ENCODE measurements around the gene F7. TPM values are rescaled to one million over a fixed set of nuclear protein-coding genes. Genes with fewer than 3 reads are reported as not detected.

Gene F7
- total and polyA plus RNA-seq, 2 experiments from 2014 or later, result not detected

DNA sequence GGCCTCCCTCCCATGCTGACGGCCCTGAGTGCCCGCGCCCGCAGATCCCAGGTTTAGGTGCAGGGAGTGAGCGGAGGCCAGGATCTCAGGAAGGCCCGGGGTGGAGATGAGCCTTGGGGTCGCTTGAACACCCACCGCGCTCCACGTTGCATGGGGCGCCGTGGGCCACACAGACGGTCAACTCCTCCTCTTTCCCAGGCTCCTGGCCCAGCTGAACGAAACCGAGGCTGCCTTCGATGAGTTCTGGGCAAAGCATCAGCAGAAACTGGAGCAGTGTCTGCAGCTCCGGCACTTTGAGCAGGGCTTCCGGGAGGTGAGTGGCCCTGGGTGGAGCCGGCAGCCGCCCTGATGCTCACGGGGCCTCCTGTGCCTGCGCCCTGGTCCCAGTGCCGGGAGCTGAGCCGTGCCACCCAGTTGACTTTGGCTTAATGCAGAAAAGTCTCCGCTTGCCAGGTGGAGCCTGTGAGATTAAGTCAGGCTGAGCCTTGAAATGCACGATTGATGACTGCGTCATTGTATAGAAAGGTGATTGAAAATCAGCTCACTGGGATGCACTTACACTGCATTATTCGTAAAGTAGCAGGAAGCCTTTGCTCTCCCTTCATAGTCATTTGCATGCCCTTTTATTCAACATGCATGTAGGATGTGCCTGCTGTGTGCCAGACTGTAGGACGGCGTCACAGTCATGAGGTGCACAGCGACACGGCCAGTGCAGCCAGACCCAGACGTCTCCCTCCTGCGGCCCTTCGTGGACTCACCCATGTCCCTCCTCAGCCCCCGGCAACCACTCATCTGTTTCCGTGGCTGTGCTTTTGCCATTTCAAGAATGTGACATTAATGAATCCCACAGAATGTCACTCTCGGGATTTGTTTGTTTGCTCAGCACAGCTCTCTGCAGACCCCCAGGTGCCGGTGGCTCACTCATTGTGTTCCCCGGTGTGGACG is 35.5 kb upstream of the F7 start:
- Histone ChIP-seq H3K27ac (no peak overlapping the region), H3K4me2 (ENCODE audit: unreplicated experiment) (no peak overlapping the region), H3K27me3 (replicated peaks; ENCODE audit: insufficient read depth) (peaks cover 16% of the 10 kb centered on the region; the same call in 1 of the 2 replicates), H3K9ac (no peak overlapping the region), H3K79me2 (ENCODE audit: insufficient read depth) (no peaks in the 10 kb centered on the region), H3K4me1 (ENCODE audit: insufficient read depth) (no peaks in the 10 kb centered on the region), H4K20me1 (ENCODE audit: insufficient read depth) (no peaks in the 10 kb centered on the region), H3K9me3 (ENCODE audit: low read depth) (no peaks in the 10 kb centered on the region), H3F3A (ENCODE audit: insufficient read depth) (no peaks in the 10 kb centered on the region), H3K36me3 (ENCODE audit: low read depth) (no peaks in the 10 kb centered on the region), H2AFZ (no peak overlapping the region), H3K9me2 (ENCODE audit: insufficient read depth) (no peaks in the 10 kb centered on the region), H3K4me3 (no peak overlapping the region)
- DNase-seq, result no peak
- in situ Hi-C loops (cut with MboI), result no loop called here
- WGBS, 2 experiments (ENCODE audit: low coverage in 1 of 2, low lambda C conversion rate in 2 of 2, missing lambda C conversion rate in 2 of 2), result 77 to 78% methylated on average over 41 of the region's 41 CpGs
- no peak for TF ChIP-seq EZH2 (IDR thresholded peaks at IDR 0.05; ENCODE audit: insufficient read depth, poor library complexity, severe bottlenecking)
- TF ChIP-seq EZH2phosphoT487 (IDR thresholded peaks at IDR 0.05; ENCODE audit: insufficient read depth, low read depth), result no peak

DNA sequence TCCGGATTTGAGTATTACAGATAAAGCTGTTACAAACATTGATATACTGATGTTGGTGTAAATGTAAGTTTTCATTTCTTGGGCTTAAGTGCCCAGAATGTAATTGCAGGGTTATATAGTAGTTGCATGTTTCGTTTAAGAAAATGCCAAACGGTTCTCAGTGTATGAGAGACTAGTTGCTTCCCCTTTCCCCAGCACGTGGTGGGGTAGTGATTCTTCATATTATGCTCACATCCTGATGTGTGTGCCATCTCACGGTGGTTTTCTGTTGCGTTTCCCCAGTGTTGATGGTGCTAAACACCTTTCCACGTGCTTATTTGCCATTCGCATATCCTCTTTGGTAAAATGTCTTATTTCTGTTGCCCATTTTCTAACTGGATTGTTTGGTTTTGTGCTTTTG is 34.7 kb upstream of the F7 start:
- WGBS, 2 experiments (ENCODE audit: low coverage in 1 of 2, low lambda C conversion rate in 2 of 2, missing lambda C conversion rate in 2 of 2), result 55 to 63% methylated on average over 8 of the region's 8 CpGs
- Histone ChIP-seq H3K27me3 (replicated peaks; ENCODE audit: insufficient read depth) (peaks cover 16% of the 10 kb centered on the region; the same call in 1 of the 2 replicates), H2AFZ (no peak overlapping the region)

DNA sequence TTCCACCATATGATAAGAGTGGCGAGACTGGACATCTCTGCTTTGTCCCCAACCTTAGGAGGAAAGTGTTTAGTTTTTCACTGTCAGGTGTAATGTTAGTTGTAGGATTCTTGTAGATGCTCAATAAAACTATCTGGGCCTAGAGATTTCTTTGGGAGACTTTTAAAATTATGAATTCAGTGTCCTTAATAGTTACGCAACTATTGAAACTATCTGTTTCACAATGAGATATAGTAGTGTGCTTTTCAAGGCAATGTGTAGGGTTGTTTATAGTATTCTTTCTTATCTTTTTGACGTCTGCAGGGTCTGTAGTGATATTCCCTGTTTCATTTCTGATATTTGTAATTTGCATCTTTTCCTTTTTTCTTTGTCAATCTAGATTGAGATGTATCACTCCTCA is 33.2 kb upstream of the F7 start:
- Histone ChIP-seq H3K4me2 (ENCODE audit: unreplicated experiment) (no peak overlapping the region), H3K9me2 (ENCODE audit: insufficient read depth) (no peaks in the 10 kb centered on the region), H3K9ac (no peak overlapping the region), H4K20me1 (ENCODE audit: insufficient read depth) (no peaks in the 10 kb centered on the region), H3K4me1 (ENCODE audit: insufficient read depth) (no peaks in the 10 kb centered on the region), H3K9me3 (ENCODE audit: low read depth) (no peaks in the 10 kb centered on the region), H3K27me3 (replicated peaks; ENCODE audit: insufficient read depth) (peaks cover 16% of the 10 kb centered on the region; the same call in 1 of the 2 replicates), H3K79me2 (ENCODE audit: insufficient read depth) (no peaks in the 10 kb centered on the region), H3F3A (ENCODE audit: insufficient read depth) (no peaks in the 10 kb centered on the region), H3K27ac (no peak overlapping the region), H3K36me3 (ENCODE audit: low read depth) (no peaks in the 10 kb centered on the region), H3K4me3 (no peak overlapping the region), H2AFZ (no peak overlapping the region)
- in situ Hi-C loops (cut with MboI), result no loop called here
- 59 to 66% methylated on average over 3 of the region's 3 CpGs for WGBS, 2 experiments (ENCODE audit: low coverage in 1 of 2, low lambda C conversion rate in 2 of 2, missing lambda C conversion rate in 2 of 2)
- no peak for DNase-seq
- TF ChIP-seq EZH2 (IDR thresholded peaks at IDR 0.05; ENCODE audit: insufficient read depth, poor library complexity, severe bottlenecking), result no peak
- no peak for TF ChIP-seq EZH2phosphoT487 (IDR thresholded peaks at IDR 0.05; ENCODE audit: insufficient read depth, low read depth)

More for the DNA sequence above, 34.7 kb upstream of the F7 start:
- in situ Hi-C loops (cut with MboI), result no loop called here
- Histone ChIP-seq H3F3A (ENCODE audit: insufficient read depth) (no peaks in the 10 kb centered on the region), H3K36me3 (ENCODE audit: low read depth) (no peaks in the 10 kb centered on the region), H3K4me2 (ENCODE audit: unreplicated experiment) (no peak overlapping the region), H4K20me1 (ENCODE audit: insufficient read depth) (no peaks in the 10 kb centered on the region), H3K9ac (no peak overlapping the region), H3K9me2 (ENCODE audit: insufficient read depth) (no peaks in the 10 kb centered on the region), H3K79me2 (ENCODE audit: insufficient read depth) (no peaks in the 10 kb centered on the region), H3K27ac (no peak overlapping the region), H3K9me3 (ENCODE audit: low read depth) (no peaks in the 10 kb centered on the region), H3K4me3 (no peak overlapping the region), H3K4me1 (ENCODE audit: insufficient read depth) (no peaks in the 10 kb centered on the region)
- no peak for DNase-seq
- TF ChIP-seq EZH2 (IDR thresholded peaks at IDR 0.05; ENCODE audit: insufficient read depth, poor library complexity, severe bottlenecking) (no peak), EZH2phosphoT487 (IDR thresholded peaks at IDR 0.05; ENCODE audit: insufficient read depth, low read depth) (no peak)

DNA sequence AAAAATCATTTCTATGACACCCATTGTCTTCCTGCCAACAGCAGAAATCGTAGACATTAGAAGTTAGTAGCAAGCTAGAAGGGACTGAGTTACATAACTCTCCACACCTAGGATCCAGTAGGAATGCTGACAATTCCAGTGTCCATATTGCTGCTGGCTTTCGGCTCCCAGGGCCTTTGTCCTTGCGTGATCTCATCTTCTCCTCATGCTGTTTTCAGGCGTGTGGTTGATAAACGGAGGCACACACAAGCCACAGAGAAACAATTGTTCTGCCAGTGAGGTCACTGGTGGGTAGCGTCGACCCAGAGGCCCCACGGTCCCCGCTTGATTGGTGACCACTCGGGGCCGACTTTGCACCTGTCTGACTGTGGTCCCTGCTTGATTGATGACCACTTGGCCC is 31.6 kb upstream of the F7 start:
- Histone ChIP-seq H3K4me1 (ENCODE audit: insufficient read depth) (no peaks in the 10 kb centered on the region), H3K36me3 (ENCODE audit: low read depth) (no peaks in the 10 kb centered on the region), H3K4me3 (no peak overlapping the region), H3K9me3 (ENCODE audit: low read depth) (no peaks in the 10 kb centered on the region), H3K27me3 (replicated peaks; ENCODE audit: insufficient read depth) (peaks cover 16% of the 10 kb centered on the region; the same call in 1 of the 2 replicates), H3F3A (ENCODE audit: insufficient read depth) (no peaks in the 10 kb centered on the region), H3K79me2 (ENCODE audit: insufficient read depth) (no peaks in the 10 kb centered on the region), H2AFZ (no peak overlapping the region), H4K20me1 (ENCODE audit: insufficient read depth) (no peaks in the 10 kb centered on the region), H3K27ac (no peak overlapping the region), H3K9ac (no peak overlapping the region), H3K4me2 (ENCODE audit: unreplicated experiment) (no peak overlapping the region), H3K9me2 (ENCODE audit: insufficient read depth) (no peaks in the 10 kb centered on the region)
- in situ Hi-C loops (cut with MboI), result no loop called here
- 58 to 63% methylated on average over 11 of the region's 11 CpGs for WGBS, 2 experiments (ENCODE audit: low coverage in 1 of 2, low lambda C conversion rate in 2 of 2, missing lambda C conversion rate in 2 of 2)
- TF ChIP-seq EZH2phosphoT487 (IDR thresholded peaks at IDR 0.05; ENCODE audit: insufficient read depth, low read depth), result no peak
- DNase-seq, result no peak
